ENCODE data around the gene ATG7.
"Not testable (repeated sequence)": the region's sequence is repeated elsewhere in the genome, so short reads cannot be mapped to it uniquely, and the experiment has no call there.

ATG7 gene

DNA sequence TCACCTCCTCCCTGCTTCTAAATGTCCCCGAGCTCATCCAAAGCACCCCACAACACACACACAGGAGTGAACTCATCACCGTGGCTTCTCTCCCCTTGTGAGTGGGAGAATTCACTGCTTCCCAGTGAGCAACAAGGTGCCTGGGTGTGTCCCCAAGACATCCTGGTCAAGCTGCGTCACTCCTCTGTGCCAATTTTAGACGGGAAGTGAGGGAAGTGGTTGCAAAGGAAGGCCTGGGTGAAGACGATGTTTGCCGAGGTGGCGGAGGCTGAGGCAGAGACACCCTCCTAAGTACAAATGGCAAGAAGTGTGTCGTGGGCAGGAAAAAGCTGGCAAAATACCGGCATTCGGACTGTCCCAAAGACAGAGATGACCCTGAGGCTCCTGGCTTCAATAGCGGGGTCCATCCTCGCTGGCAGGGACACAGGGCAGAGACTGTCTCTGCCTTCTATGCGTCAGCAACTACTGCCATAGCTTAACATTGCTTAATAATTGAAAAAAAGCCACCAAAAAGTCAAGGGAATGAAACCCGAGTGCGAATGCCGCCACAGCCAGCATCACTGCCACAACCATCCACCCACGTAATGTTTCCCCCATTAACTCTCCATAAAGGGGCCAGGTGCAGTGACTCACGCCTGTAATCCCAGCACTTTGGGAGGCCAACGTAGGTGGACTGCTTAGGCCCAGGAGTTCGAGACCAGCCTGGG lies 298.7 kb downstream of the ATG7 start:
- no peak for DNase-seq

DNA sequence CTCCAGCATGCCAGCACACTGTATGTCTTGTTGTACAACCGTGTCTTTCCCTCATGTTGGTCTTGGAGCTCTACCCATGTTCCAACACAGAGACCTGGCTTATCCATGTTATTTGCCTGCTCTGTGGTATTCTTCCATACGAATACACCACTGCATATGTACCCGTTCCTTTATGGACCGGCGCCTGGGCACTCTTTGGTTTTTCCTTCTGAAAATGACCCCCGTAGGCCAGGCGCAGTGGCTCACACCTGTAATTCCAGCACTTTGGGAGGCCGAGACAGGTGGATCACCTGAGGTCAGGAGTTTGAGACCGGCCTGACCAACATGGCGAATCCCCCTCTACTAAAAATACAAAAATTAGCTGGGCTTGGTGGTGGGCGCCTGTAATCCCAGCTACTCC lies 300.5 kb downstream of the ATG7 start:
- DNase-seq: not testable (repeated sequence)

DNA sequence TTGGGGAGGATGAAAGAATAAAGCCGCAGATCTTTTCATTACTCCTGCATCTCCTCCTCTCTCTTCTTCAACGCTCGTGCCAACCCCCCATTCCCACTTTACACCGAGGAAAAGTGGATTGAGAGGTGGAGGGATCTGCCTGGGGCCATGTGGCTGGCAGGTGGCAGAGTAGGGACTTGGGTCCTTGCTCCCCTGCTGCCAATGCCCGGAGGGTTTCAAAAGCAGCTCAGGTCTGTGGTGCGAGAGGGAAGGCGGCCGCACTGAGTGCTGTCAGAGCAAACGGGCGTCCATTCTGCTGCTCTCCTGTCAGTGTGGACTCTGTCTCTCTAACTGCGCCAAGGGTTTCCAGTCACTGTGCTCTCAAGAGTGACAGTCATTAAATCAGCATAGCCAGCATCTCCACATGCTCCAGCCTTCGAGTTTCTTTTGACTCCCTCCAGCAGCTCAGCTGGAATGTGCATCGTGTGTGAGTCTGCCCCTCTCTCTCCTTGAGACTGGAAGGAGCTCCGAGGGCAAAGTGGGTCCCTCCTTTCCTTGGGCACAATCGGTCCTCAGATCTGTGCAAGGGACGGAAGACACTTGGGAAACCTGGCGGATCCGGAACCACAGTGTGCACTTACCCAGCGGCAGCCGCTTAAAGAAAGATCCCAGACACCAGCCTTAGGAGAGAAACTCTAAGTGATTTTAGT lies 302.9 kb downstream of the ATG7 start:
- no peak for DNase-seq

DNA sequence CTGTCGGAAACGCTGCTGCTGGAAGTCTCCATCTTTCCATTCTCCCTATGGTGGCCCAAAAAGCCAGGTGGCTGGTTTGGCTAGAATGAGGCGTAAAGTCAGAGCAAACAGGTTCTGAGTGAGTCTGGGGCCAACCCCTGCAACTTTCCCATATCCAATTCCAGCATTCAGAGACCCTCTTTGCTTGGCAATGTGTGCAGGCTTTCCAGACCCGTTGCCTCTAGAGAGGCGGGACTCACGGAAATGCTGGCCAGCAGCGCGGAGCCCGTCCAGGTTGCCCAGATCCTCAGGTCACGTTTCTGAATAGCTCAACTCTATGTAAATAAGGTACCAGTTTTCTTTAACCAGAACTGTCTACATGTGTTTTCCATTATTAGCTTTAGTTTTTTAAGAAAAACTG lies 303.5 kb downstream of the ATG7 start:
- DNase-seq: no peak

DNA sequence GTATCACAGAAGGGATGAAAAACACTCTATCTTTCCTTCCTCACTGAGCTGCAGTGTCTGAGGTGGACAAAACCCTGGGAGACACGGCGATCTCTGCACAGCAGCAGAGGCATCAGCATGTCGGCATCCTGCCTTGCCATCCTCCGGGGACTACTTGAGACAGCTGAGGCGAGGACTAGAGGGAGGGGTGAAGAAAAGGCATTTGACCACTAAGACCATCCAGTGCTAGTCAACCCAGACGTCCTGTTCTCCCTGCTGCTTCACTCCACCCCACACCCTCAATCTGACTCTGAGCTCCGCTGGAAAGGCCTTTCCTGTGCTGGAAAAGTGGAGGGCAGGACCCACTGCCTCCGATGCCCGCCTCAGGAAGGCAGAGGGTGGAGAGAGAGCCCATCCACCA lies 304.3 kb downstream of the ATG7 start:
- no peak for DNase-seq

DNA sequence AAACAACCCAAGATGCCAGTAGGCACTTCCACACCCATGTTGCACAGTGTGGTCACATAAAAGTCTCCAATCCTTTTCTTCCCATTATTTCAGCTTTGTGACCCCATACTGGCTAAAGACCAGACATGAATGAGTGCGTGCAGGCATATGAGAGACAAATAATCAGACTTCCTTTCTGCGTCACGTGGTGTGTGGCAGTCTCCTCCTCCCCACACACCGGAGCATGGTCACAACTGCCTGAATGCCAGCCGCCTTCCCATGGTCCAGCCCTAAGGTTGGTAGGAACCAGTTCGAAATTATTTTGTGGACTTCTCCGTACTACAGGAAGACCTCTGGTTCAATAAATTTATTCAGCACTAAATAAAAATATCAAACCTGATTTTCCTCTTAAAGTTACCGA lies 306.0 kb downstream of the ATG7 start:
- no peak for DNase-seq

DNA sequence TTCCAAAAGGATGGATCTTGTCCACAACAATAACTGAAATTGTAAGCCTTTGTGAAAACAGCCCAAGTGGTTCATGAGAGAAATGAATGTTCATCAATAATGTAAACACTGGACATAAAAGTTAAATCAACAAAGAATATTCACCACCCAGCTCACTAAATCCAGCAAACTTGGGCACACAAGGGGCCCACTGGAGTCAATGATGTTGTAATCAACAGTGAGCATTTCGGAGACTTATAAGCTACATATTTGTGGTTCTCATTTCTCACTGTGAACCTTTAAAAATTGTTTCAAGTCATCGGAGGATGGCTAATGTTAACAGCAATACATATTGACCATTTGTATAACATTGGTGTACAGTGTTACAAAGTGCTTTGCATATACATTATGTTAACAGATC lies 308.4 kb downstream of the ATG7 start:
- DNase-seq: no peak

DNA sequence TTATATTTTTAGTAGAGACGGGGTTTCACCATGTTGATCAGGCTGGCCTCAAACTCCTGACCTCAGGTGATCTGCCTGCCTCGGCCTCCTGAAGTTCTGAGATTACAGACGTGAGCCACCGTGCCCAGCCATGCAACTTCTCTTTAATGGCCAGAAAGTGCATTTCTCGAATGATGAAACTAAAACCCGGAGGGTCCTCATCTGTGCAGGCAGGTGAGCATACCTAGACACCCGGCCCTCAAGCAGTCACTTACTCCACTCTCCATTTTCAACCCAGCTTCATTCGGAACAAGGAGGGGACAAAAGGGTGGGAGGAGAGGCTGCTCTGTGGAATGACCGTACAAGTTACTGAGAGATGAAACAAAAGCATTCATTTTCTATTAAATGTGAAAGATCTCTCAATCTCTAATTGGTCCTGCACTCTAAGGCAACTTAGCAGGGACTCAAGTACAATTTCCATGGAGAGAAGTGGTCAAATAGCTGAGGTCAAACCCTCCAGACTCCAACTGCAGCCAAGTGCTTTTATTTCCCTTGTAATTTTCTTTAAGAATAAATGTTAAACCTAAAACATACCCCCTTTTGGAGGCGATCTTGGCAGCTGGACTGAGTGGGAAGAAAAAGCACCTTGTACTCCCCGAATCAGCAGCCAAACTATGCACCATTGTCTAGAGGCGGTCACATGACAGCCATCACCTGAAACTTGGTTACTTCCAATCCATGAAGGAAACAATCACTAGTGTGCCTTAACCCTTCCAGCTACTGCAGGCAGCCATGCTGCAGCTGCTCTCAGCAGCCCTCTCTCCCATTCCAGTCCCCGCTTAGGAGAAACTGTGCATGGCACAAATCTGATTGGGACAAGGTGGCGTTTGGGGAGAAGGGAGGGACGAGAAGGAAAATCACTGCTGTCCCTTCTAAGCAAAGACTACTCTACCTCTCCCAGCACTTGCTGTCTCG lies 309.3 kb downstream of the ATG7 start:
- no peak for DNase-seq

DNA sequence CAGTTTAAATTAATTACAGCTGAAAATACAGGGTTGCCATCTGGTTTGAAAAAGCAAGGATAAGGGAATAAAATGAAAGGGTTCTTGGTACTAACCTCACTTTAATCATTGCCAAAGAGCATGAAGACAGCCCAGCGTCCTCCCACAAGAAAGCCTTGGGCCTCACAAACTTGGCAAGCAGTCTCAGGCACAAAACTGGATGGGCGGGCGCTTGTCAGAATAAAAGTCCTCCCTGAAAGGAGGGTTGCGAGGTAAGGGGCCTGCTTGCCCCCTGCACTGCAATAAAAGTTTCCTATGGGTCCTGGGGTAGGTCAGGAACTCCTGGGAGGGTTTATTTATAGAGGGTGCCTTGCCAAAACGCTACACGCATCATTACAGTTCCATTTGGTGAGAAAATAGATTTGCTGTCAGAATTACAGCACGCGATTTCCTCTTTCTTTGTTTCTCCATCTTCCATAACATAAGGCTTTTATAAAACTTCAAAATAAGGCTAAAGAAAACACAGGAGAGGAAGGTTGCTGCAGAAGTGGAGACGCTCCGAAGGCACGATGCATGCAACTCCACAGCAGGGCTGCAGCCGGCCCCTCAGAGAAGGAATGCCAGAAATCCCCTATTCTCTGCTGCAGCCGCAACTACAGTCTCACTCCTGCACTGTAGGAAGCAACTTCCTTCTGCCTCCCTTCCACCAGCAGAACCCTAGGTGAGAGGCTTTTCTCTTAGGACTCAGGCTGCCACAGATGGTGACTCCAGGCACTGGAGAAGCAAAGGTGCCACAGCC lies 310.2 kb downstream of the ATG7 start:
- DNase-seq: no peak

DNA sequence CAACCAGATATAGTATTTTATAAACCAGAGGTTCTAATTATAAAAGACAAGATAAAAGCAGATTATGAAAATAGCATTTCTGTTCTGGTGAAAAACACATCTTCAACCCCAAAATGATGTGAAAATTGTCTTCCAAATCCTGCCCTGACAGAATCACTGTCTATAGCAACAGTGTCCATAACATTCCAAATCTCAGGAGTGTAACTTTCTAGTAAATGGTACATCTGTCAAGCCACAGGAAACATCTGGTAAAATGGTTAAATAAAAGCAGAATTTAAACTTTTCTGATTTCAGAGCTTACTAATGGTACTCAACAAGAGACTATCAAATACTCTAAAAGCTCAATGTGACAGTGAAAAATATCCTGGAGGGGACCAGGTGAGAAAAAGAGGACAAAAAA lies 311.0 kb downstream of the ATG7 start:
- DNase-seq: no peak

DNA sequence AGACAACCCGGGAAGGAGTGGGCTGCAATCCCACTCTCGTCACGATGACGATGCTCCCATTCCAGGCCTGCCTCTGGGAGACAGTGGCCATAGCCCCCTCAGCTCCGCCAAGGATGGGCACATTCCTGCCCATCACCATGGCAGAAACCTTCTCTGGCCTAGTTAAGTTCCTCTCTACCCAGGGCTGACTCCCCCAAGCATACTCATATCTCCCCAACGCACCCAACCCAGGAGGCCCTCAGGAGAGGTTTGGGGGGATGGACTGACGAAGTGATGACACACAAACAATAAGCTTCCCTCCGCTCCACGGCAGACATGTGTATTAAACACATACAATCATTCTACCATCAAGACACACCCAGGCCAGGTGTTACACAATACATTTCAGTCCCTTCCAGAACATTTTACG lies 311.4 kb downstream of the ATG7 start:
- DNase-seq: no peak

DNA sequence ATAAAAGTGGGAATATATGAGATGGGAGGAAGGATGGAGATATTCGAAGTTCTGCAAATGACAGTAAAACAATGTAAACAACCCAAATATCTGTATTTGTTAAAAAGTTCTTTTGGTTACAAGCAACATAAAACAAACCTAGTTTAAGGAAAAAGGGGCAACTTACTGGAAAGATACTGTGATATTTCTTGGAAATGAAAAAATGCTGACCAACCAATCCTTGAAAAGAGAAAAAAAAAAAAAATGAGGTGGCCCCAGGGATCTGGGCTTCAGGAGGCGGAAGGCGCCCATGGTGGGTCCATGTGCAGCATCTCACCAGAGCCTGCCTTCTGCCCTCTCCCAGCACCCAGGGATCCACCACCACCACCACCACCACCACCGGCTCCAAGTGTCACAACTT lies 312.4 kb downstream of the ATG7 start:
- DNase-seq: no peak

DNA sequence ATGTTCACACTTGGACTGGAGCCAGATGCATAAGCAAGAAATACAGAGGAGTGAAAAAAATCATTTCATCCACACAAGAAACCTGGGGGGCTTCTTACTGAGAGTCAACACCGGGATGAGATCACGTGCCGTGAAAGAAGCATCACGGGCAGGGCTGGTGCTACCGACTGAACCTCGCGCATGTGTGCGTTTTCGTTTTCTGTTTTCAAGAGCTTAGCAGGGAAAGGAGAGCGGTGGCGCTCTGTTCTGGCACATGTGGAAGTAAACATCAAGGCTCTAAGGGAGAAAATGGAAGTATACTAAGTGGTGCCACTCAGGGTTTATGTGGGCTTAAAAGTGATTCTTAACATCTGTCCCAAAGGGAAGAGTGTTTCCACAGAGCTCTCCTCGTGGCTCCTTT lies 315.6 kb downstream of the ATG7 start:
- no peak for DNase-seq

DNA sequence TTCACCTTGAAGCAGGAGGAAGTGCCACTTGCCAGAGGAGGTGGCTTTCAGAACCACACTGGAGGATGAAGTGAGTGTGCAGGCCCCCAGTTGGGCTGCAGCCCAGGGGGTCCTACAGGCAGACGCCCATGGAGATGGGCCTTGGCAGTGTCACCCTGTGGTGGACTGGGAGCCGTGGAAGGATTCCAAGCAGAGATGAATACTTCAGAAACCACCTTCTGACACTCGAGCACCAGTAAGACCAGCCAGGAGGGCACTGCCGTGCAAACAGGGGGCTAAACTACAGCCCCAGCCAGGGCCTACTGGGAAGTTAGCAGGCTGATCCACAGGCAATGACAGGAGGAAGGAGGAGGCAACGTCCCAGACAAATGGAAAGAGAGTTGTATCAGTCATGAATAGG lies 316.1 kb downstream of the ATG7 start:
- no peak for DNase-seq

DNA sequence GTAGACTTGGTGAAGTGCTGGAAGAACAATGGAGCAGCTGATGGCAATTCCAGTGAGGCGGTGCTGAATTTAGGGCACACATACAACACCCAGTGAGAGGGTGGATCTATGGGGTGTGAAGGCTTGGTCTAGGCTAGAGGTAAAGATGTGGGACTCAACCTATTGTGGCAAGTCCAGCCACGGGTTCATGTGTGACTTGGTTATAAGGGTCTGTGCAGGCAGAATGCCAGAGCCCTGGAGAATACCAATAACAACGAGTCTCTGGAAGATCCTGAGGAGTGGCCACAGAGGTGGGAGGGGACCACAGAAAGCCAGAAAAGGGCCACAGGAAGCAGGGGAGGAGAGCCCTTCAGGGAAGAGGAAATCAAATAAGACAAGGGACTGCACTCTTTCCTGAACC lies 316.6 kb downstream of the ATG7 start:
- no peak for DNase-seq

DNA sequence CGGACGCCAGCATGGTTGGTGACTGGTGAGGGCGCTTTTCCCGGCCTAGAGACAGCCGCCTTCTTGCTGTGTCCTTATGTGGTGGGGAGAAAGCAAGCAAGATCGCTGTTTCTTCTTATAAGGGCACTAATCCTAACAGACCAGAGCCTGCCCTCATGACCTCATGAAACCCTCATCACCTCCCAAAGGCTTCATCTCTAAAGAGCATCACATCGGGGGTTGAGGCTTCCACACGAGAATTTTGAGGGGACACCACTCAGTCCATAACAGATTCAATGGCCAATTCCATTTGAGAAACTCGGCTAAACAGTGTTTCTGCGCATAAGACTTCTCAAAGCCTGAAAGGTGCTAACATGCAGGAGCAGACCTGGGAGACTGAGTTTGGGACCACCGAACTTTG lies 317.5 kb downstream of the ATG7 start:
- DNase-seq: no peak

DNA sequence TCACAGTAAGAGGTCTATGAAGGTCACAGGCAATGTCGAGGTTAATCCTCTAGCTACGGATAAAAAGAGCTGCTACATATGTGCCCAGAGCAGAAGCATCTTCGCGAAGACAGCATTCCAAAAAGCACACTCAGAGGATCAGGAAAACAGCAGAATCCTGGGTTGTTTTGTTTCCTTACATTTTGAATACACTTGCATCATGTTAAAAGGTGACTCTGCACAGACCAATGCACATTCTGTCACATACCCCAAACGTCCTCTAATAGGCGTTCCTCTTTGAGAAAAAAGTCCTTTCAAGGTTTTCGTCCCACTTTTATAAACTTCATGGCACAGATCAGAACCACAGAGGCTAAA lies 318.8 kb downstream of the ATG7 start:
- no peak for DNase-seq

DNA sequence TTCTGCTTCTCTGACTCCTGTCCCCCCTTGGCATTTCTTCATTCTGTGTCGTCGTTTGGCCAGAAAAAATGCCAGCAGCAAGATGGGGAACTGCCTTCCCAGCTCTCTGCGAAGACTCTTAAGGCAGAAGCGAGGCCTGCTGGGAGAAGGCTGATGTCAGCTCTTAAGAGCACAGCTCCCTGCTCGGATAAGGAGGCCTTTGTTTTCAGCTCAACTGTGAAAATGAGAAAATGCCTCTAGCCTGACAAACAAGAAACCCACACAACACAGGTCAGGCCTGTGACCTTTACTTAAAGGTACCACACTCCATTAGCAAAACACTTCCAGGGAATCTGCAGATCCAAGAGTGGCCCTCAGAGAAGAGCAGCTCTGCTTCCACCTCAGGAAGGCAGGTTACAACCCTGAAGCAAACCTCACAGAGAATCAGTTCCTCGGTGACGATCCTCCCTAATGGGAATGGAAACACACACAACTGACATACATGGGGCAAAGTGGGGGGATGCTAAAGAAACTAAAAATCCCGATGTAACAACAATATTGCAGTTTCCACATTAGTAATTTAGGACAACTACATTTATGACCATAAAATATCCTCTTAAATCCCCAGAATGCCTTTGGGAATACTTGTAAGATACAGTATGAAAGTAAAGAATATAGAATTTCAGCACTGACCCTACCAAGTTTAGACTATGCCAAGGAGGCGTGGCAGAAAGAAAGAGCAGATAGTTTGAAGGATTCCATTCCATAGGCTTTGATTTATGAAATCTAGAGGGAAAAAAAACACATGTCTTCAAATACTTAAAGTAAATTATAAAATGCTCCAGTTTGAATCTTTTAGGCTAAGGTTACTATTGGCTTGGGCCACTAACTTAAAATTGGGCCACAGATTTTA lies 319.4 kb downstream of the ATG7 start:
- DNase-seq: no peak

DNA sequence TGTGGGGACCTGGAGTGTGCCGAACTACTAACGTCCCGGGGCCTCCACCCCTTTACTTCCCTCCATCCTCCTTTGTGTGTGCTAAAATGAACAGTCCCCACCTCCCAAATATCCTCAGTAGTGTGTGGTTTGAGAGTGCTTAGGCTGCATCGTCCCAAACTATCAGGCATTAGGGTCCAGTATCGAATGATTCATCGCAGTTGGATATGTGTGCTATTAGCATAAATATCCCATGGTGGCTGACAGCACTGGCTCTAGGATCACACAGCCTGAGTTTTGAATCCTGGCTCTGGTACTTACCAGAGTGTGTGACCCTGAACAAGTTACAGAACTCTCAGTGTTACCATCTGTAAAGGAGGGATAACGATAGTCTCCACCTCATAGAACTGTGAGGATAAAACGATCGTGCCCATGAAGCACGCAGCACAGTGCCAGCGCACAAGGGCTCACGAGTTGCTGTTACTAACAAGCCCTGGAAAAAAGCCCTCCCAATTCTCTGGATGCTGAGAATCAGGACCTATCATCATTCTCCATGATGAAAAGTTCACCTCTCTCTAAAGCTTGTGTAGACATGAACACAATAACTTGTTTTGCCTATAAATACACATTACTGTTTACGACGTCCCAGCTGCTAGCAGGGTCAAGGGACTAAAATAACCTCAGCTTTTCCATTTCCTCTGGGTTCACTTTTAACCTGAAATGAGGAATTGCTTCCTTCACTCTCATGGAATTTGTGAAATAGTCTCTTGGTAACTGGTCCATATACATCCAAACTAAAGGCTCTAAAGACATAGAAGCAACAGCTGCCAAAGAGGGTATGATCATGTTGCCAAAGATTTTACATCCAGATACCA lies 320.5 kb downstream of the ATG7 start:
- no peak for DNase-seq

DNA sequence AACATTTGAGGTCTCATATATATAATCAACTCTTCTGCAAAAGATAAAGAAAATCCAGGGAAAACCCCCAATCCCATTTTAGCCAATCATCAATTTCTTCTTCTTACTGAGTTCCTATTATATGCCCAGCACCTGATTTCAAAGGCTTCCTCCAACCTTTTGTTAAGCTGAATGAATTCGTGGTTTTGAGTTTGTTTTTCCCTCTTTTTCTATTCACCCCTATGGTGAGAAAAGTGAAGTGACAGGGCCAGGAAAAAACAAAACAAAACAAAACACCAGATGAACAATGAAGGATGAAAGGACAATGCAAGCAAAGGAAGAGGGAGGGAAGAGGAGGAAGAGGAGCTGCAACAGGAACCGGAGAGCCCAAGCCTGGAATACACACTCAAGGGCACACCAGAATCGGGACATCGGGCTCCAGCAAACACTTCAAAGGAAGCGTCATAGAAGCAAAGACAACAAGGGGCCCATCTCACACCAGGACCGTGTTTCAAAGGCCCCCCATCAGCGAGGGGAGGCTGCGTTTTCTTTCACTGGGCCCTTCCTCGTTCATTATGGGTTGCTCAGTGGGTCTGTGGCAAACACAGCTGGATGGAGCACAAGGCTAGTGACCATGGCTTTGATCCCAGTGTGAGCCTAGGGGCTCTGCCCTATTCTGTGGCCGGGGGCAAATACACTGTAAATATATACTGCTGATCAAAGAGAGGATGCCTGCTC lies 321.3 kb downstream of the ATG7 start:
- DNase-seq: no peak
